ENCODE measurements around the gene IRGC. TPM values are rescaled to one million over a fixed set of nuclear protein-coding genes. Genes with fewer than 3 reads are reported as not detected.

The IRGC gene
- total RNA-seq, 1 experiment from 2014 or later = not detected

DNA sequence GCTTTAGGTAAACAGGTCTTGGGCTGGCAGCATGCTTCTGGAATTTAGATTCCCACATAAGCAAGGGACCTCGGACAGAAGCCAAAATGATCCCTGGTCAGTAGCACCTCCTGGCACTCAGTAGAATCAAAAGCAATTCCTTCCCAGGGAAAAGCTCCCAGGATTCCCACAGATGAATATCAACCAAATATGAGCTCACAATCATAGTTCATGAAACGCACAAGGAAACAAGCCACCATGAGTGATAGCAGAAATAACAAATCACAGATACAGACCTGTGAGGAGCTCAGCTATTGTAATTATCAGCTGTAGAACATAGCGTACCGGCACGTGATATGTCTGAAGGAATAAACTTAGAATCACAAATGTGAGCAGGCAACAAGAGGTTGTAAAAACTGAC is 24.1 kb upstream of the IRGC start:
- DNase-seq (ENCODE audit: low read depth) = no peak

DNA sequence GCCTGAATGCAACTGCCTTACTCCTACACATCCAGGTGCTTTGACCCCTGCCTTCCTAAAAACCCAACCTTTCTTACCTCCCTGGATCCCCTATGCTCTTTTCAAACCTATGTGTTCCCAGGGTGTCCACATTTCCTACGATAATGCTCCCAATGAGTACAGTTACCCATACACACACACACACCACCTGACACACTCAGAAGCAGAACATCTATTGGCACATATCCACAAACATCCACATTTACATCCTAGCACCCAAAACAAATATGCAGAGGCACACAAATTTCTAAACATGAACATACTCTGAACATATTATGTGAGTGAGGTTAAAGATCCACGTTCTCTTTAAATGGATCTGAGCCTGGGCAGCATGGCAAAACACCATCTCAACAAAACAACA is 23.5 kb upstream of the IRGC start:
- DNase-seq (ENCODE audit: low read depth) = no peak

DNA sequence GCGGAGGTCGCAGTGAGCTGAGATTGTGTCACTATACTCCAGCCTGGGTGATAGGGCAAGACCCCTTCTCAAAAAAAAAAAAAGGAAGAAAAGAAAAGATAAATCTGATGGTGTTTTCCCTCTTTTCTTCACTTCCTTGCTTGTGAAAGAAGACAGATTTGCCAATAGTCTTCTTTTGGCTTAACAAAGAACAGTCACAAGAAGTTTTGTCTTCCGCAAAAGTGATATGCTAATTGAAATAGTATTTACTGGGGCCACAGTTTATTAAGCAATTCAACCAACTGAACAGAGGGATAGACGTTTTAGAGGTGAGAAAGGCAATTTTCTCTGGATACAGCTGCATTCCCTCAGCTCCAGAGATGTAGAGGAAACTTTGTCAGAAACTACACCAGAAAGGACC is 23.0 kb upstream of the IRGC start:
- no peak for DNase-seq (ENCODE audit: low read depth)

DNA sequence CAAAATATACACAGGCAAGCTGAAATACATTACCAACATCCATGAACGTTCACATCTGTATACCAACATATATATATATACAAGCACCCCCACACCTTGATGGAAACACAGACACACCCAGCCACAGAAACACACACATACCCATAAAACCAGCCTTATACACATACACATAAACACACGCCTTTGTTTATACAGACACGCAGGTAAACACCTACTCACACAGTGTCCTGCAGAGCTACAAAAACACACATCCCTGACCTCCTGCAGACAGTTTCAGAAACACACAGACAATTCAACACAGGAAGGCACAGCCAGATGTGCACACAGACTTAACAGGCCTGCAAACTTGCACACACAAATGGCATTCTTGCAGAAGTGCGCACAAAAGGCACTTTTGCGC is 21.3 kb upstream of the IRGC start:
- no peak for DNase-seq (ENCODE audit: low read depth)

DNA sequence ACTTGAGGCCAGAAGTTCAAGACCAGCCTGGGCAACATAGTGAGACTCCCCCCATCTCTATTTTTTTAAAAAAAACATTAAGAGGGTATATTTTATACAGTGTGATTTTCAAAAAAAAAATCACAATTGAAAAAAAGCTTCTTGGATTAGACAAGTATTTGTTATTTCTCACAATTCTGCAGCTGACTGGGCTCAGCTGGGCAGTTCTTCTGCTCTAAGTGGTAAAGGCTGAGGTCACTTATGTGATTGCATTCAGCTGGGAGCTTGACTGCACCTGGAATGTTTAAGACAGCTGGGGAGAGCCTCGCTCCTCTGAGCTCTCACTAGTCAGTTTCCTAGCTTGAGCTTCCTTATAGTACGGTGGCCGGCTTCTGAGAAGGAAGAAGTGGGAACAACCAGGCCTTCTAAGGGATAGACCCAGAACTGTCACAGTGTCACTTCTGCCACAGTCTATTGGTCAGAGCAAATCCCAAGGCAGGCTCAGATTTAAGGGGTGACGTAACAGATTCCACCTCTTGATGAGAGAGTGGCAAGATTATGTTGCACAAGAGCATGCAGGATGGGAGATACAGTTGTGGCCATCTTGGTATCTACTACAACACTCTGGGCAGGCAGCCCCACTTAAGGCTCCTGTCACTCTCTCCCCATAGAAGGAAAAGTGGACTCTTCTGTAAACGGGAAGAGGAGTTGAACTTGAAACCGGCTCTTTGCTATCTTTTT is 19.7 kb upstream of the IRGC start:
- DNase-seq (ENCODE audit: low read depth) = no peak

DNA sequence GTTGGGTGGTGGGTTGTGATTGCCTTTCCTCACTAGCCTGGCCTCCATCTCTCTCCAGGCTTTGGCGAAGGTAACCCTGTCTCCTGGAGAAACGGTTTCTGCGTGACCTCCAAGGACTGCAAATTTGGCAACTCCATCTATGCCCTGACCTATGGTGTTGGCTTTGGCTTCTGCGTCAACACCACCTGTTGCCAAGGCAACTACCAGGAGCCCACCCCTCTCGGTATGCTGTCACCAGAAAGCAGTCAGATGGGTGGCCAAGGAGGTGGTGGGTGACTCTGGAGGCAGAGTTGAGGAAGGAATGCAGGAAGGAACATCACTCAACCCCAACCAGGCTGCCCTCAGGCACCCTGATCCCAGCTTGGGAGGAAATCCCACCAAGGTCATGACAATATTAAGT is 18.6 kb upstream of the IRGC start:
- no peak for DNase-seq (ENCODE audit: low read depth)

DNA sequence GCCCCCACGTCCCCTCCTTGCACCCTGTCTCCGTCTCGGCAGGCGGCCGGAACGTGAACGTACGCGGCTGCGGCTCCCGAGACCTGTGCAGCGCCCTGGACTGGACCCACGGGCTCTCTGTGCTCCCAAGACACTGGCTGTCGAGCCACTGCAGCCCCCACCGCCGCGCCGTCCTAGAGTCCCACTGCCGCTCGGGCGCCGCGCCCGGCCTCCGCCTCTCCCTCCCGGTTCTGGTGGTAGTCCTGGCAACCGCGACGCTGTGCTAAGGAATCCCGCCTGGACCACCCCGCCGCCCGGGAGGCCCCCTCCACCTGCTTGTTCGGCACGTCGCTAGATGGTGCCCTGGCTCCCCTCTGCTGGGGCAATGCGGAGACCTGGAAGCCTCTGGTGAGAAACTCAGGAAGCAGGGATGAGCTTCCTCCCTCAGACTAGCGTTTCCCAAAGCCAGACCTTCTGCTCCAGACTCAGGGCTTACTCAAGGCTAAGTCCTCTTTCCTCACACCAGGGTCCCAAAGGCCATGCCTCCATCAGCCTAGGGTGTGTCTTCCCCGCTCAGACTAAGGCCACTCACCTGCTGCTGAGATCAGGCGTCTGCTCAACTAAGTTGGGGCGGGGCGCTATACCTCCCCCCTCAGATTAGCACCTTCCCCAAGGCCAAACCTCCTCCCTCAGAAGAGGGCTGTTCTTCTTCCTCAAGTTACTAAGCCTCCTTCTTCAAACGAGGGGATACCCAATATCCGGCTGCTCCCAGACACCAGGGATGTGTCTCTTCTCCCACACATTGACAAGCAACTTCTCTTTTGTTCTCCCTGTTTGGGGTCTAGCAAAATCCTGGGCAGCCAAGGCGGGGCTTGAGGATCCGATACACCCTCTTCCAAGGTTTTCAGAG is 16.1 kb upstream of the IRGC start:
- peak; percentile 20 for DNase-seq (ENCODE audit: low read depth)

DNA sequence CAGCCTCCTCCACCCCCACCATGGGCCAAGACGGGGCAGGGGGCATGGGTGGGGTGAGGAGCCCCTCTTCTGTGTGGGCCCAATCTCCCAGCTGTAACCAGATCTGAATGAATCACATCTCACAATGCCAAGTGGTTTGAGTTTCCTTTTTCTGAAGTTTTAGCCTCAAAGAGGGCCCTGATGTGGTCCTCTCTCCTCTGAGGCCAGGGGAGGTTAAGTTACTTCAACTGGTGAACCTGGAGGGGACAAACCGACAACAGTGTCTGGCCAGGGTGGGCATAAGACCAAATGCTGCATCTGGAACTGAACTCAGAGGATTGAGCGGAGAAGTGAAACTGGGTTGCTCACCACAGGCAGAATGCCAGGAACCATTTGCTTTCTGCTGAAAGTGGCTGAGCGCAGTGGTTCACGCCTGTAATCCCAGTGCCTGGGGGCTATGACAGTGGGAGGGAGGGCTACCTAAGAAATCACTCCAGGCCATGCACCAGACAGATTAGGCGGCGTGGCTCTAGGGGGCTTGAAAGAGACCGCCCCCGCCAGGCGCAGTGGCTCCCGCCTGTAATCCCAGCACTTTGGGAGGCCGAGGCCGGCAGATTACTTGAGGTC is 15.4 kb upstream of the IRGC start:
- DNase-seq (ENCODE audit: low read depth) = peak; percentile 92

DNA sequence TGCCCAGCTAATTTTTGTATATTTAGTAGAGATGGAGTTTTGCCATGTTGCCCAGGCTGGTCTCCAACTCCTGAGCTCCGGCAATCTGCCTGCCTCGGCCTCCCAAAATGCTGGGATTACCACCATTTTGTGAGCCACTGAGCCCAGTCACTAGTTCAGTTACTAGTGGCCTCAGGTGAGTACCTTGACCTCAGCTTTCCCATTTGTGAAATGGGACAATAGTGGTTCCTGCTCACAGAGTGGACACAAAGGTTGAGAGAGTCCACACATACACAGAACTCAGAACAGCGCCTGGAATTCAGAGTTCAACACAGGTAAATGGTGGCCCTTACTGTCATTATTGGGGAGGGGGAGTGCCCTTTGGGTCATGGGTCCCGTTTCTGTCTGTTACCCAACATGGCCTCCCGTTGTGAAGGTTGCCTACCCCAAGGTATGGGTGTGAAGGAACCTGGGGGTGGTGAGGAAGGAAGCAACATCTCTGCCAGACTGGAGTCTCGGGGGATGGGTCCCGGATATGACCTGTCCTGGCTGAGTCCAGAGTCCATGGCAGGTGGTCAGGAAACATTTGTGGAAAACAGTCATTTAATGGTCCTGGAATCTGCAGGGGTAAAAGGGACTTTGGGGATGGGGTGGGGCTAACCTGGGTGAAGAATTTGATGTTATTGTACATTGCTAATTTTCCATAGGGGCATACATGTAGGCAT is 11.7 kb upstream of the IRGC start:
- DNase-seq (ENCODE audit: low read depth) = peak; percentile 27

DNA sequence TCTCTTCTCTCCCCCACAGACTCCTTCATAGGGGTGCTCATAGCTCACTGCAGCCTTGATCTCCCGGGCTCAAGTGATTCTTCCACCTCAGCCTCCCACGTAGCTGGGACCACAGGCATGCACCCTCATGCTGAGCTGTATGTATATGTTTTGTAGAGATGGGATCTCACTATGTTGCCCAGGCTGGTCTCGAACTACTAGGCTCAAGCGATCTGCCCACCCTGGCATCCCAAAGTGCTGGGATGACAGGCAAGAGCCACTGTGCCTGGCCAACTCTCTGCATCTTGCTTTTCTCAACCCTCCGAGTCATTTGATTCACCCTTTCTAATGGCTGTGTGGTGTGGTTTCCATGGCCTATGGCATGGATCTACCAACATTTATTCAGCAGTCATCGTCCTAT is 10.1 kb upstream of the IRGC start:
- DNase-seq (ENCODE audit: low read depth) = no peak

DNA sequence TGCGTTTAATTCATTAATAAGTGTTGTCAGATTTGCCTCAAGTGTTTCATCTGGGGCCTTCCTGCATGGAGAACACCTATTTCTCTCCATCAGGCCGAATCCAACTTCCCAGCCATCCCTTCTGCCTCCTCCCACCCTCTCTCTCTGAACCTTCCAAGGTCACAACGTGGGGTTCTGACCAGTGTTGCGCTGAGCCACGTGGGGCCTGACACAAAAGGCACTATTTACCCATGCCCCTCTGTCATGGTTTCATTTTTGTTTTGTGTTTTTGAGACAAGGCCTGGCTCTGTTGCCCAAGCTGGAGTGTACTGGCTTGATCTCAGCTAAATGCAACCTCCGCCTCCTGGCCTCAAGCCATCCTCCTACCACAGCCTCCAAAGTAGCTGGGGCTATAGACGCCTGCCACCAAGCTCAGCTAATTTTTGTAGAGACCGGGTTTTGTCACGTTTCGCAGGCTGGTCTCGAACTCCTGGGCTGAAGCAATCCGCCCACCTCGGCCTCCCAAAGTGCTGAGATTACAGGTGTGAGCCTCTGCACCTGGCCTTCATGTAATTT is 8.6 kb upstream of the IRGC start:
- DNase-seq (ENCODE audit: low read depth) = no peak

DNA sequence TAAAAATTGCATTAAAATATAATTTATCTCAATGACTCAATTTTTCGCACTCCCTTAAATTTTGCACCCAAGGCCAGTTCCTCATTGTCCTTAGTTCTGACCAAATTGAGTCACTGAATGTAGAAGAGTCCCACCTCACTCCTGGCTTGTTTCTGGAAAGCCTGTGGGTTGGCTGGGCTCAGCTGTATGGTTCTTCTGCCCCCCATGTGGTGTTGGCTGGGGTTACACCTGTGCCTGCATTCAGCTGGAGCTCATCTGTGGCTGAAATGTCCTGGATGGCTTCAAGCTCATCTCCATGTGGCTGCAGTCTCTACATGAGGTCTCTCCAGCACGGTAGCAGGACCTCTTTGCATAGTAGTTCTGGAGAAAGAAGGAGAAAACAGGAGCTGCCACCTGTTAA is 7.2 kb upstream of the IRGC start:
- no peak for DNase-seq (ENCODE audit: low read depth)

DNA sequence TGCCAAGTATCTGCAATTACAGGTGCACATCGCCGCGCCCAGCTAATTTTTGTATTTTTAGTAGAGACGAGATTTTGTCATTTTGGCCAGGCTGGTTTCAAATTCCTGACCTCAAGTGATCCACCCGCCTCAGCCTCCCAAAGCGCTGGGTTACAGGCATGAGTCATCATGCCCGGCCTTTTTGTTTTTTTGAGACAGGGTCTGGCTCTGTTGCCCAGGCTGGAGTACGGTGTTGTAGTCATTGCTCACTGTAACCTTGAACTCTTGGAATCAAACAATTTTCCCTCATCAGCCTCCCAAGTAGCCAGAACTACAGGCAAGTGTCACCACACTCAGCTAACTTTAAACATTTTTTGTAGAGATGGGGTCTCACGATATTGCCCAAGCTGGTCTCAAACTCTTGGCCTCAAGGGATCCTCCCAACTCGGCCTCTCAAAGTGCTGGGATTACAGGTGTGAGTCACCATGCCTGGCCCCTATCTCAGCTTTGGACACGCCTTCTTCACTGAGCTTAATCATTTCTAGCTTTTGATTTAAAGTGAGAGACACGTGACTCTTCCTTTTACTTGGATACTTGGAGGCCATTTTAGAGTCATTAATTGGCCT is 4.0 kb upstream of the IRGC start:
- peak; percentile 73 for DNase-seq (ENCODE audit: low read depth)

DNA sequence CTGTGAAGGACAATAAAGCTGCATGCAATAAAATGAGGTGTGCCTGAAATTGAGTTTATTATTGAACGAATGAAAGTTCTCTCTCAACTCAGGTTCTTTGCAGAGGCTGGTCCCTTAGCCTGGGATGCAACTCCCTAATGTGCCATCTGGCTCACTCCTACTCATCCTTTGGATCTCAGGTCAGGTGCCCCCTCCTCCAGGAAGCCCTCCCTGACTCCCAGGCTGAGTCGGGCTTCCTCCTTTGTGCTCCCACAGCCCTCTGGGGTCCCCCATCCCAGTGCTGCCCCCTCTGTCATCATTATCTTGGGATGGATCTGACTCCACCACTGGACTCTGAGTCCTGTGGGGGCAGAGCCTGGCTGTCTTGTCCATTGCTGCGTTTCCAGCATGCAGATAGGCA is 2.7 kb upstream of the IRGC start:
- DNase-seq (ENCODE audit: low read depth) = no peak

DNA sequence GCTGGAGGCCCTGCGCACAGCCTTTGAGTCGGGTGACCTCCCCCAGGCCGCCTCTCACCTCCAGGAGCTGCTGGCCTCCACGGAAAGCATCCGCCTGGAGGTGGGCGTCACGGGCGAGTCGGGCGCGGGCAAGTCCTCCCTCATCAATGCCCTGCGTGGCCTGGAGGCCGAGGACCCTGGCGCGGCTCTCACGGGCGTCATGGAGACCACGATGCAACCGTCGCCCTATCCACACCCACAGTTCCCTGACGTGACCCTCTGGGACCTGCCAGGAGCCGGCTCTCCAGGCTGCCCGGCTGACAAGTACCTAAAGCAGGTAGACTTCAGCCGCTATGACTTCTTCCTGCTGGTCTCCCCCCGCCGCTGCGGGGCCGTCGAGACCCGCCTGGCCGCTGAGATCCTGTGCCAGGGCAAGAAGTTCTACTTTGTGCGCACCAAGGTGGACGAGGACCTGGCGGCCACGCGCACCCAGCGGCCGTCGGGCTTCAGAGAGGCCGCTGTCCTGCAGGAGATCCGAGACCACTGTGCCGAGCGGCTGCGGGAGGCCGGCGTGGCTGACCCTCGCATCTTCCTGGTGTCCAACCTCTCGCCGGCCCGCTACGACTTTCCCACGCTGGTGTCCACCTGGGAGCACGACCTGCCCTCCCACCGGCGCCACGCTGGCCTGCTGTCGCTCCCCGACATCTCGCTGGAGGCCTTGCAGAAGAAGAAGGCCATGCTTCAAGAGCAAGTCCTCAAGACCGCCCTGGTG is 2.9 kb downstream of the IRGC start:
- no peak for DNase-seq (ENCODE audit: low read depth)

DNA sequence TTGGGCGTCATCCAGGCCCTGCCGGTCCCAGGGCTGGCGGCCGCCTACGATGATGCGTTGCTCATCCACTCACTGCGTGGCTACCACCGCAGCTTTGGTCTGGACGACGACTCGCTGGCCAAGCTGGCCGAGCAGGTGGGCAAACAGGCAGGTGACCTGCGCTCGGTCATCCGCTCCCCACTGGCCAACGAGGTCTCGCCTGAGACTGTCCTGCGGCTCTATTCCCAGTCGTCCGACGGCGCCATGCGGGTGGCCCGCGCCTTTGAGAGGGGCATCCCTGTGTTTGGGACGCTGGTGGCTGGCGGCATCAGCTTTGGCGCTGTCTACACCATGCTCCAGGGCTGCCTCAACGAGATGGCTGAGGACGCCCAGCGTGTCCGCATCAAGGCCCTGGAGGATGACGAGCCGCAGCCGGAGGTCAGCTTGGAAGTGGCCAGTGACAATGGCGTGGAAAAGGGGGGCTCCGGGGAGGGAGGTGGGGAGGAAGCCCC is 3.5 kb downstream of the IRGC start:
- DNase-seq (ENCODE audit: low read depth) = no peak

DNA sequence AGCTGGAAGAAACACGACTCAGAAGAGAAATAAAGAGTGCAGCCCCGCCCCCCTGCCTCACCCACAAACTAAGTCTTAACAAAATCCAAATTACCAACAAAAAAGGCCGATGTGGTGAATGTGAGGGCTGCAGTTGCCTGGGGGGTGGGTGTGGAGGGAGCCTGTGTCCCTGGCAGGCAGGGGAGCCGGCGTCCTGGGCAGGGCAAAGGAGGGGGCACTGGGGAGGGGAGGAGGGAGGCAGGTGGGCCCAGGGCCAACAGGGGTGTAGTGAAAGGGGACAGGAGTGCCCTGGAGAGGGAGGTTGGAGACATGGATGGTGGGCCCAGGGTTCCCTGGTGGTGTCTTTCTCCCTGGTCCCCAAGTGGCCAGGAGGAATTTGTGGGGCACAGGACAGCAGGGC is 4.0 kb downstream of the IRGC start:
- DNase-seq (ENCODE audit: low read depth) = no peak

DNA sequence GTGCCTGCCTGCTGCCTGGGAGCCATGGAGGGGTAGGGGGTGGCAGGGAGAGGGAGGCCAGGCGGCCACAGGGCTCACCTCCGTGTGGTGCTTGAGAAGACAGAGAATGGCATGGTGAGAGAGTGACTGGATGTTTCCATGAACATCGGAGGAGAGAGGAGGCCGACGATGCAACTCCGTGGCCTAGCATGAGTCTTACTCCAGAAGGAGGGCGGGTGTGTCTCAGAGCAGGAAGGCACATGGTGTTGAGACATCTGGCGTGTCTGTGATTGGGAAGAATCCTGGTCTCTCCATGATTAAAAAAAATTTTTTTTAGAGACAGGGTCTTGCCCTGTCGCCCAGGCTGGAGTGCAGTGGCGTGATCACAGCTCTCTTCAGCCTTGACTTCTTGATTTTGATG is 5.1 kb downstream of the IRGC start:
- no peak for DNase-seq (ENCODE audit: low read depth)

DNA sequence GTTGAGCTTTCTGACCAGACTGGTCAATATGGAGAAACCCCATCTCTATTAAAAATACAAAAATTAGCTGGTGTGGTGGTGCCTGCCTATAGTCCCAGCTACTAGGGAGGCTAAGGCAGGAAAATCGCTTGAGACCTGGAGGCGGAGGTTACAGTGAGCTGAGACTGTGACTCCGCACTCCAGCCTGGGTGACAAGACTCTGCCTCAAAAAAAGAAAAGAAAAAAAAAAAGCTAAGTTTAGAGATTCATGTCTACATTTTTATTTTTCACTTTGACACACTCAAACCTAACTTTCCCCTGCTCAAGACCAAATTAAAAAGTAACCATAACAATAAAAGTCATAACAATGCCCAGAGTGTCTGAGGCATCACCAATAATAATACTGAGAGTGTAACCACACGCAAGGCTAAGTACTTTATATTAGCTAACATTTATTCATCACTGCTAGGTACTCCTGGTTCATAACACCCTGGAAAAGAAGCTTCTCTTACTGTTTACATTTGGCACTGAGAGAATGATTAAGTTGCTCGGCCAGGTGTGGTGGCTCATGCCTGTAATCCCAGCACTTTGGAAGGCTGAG is 5.7 kb downstream of the IRGC start:
- no peak for DNase-seq (ENCODE audit: low read depth)

DNA sequence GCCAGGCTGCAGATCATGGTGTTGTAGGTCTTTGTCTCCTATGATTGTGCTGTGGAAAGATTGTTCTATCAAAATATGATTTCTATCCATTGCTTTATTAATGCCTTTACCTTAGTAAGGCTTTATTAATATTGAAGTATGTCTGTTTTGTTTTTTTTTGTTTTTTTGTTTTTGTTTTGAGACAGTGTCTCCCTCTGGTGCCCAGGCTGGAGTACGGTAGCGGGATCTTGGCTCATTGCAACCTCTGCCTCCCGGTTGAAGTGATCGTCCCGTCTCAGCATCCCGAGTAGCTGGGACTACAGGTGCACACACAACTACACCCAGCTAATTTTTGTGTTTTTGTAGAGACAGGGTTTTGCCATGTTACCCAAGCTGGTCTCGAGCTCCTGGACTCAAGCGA is 7.7 kb downstream of the IRGC start:
- no peak for DNase-seq (ENCODE audit: low read depth)

Measured in M059J (cell line).